ENCODE measurements around the gene CDH8. TPM values are rescaled to one million over a fixed set of nuclear protein-coding genes. Genes with fewer than 3 reads are reported as not detected.

The CDH8 gene
- polyA plus RNA-seq, 1 of the 3 experiments (the other 2 are of a cell fraction): 0.05 TPM

DNA sequence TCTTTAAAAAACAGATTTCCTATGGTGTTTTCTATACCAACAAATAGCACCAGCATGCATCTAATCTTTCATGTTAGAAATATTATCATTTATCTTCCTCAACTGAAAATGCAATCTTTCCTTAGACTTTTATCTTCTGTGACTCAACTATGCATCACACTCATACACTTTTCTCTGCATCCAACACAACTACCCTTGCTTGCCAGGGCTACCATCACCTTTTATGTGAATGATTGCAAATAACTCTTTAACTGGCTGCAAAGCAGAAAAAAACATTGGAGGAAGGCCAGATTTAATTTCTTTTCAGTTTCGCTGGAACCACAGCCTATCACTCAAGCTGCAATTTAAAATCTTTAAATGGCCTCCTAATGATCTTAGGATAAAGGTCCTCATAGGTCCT, 212.9 kb downstream of the CDH8 start:
- Histone ChIP-seq H3K79me2 (ENCODE audit: insufficient read depth) (no peaks in the 10 kb centered on the region), H2AFZ (ENCODE audit: low read depth) (no peak overlapping the region), H3K4me1 (ENCODE audit: control insufficient read depth in 1 of 2, insufficient read depth in 2 of 2, low read depth in 1 of 2, low read length in 1 of 2) (no peaks in the 10 kb centered on the region; a peak in 1 of 4 replicates), H3K4me3 (ENCODE audit: low read depth in 2 of 2, low read length in 1 of 2) (no peak overlapping the region), H3K9me3 (no peaks in the 10 kb centered on the region), H3K9ac (no peak overlapping the region), H4K20me1 (ENCODE audit: insufficient read depth) (no peaks in the 10 kb centered on the region), H3K27ac (ENCODE audit: low read depth in 2 of 2, low read length in 1 of 2) (no peak overlapping the region), H3K27me3 (ENCODE audit: insufficient read depth) (no peaks in the 10 kb centered on the region), H3K36me3 (replicated peaks in 1 of 2; ENCODE audit: control insufficient read depth in 1 of 2, insufficient read depth in 2 of 2, low read length in 1 of 2) (no peaks in the 10 kb centered on the region), H3K9me2 (no peaks in the 10 kb centered on the region), H3K4me2 (no peak overlapping the region), H3F3A (replicated peaks; ENCODE audit: insufficient read depth) (no peaks in the 10 kb centered on the region)
- WGBS (ENCODE audit: low lambda C conversion rate): 17% methylated on average over 1 of the region's 1 CpG
- no peak for DNase-seq
- TF ChIP-seq GATA2 (CRISPR knock-in tag; IDR thresholded peaks at IDR 0.05) (no peak), FOSL2 (IDR thresholded peaks at IDR 0.05; ENCODE audit: borderline replicate concordance, low read depth) (no peak), GABPA (IDR thresholded peaks at IDR 0.05; ENCODE audit: low read depth) (no peak), FOXM1 (IDR thresholded peaks at IDR 0.05; ENCODE audit: low read depth) (no peak), TAF1 (IDR thresholded peaks at IDR 0.05; ENCODE audit: borderline replicate concordance, low read depth, low read length) (no peak), EZH2phosphoT487 (IDR thresholded peaks at IDR 0.05; ENCODE audit: borderline replicate concordance, low read depth) (no peak), TEAD4 (IDR thresholded peaks at IDR 0.05; ENCODE audit: borderline replicate concordance, insufficient read depth) (no peak), MEF2A (IDR thresholded peaks at IDR 0.05; ENCODE audit: borderline replicate concordance, low read depth) (no peak), YY1 (IDR thresholded peaks at IDR 0.05; ENCODE audit: low read depth) (no peak), FOXJ3 (CRISPR knock-in tag; IDR thresholded peaks at IDR 0.05) (no peak), EP300 (IDR thresholded peaks at IDR 0.05; ENCODE audit: borderline replicate concordance in 1 of 2, low read depth in 1 of 2, low read length in 1 of 2) (no peak), RAD21 (IDR thresholded peaks at IDR 0.05; ENCODE audit: low read length) (no peak), CHD2 (IDR thresholded peaks at IDR 0.05; ENCODE audit: low read length, partially characterized antibody) (no peak), RFX5 (IDR thresholded peaks at IDR 0.05; ENCODE audit: low read length) (no peak), RXRA (IDR thresholded peaks at IDR 0.05; ENCODE audit: borderline replicate concordance, low read depth) (no peak)
- TF ChIP-seq, protein P1, sequence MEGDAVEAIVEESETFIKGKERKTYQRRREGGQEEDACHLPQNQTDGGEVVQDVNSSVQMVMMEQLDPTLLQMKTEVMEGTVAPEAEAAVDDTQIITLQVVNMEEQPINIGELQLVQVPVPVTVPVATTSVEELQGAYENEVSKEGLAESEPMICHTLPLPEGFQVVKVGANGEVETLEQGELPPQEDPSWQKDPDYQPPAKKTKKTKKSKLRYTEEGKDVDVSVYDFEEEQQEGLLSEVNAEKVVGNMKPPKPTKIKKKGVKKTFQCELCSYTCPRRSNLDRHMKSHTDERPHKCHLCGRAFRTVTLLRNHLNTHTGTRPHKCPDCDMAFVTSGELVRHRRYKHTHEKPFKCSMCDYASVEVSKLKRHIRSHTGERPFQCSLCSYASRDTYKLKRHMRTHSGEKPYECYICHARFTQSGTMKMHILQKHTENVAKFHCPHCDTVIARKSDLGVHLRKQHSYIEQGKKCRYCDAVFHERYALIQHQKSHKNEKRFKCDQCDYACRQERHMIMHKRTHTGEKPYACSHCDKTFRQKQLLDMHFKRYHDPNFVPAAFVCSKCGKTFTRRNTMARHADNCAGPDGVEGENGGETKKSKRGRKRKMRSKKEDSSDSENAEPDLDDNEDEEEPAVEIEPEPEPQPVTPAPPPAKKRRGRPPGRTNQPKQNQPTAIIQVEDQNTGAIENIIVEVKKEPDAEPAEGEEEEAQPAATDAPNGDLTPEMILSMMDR (IDR thresholded peaks at IDR 0.05): no peak
- TF ChIP-seq, protein P2, sequence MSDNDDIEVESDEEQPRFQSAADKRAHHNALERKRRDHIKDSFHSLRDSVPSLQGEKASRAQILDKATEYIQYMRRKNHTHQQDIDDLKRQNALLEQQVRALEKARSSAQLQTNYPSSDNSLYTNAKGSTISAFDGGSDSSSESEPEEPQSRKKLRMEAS (IDR thresholded peaks at IDR 0.05; ENCODE audit: low read depth): no peak
- TF ChIP-seq, protein P3, sequence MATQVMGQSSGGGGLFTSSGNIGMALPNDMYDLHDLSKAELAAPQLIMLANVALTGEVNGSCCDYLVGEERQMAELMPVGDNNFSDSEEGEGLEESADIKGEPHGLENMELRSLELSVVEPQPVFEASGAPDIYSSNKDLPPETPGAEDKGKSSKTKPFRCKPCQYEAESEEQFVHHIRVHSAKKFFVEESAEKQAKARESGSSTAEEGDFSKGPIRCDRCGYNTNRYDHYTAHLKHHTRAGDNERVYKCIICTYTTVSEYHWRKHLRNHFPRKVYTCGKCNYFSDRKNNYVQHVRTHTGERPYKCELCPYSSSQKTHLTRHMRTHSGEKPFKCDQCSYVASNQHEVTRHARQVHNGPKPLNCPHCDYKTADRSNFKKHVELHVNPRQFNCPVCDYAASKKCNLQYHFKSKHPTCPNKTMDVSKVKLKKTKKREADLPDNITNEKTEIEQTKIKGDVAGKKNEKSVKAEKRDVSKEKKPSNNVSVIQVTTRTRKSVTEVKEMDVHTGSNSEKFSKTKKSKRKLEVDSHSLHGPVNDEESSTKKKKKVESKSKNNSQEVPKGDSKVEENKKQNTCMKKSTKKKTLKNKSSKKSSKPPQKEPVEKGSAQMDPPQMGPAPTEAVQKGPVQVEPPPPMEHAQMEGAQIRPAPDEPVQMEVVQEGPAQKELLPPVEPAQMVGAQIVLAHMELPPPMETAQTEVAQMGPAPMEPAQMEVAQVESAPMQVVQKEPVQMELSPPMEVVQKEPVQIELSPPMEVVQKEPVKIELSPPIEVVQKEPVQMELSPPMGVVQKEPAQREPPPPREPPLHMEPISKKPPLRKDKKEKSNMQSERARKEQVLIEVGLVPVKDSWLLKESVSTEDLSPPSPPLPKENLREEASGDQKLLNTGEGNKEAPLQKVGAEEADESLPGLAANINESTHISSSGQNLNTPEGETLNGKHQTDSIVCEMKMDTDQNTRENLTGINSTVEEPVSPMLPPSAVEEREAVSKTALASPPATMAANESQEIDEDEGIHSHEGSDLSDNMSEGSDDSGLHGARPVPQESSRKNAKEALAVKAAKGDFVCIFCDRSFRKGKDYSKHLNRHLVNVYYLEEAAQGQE (IDR thresholded peaks at IDR 0.05; ENCODE audit: low read depth, low read length): no peak
- ChIA-PET CTCF (interaction anchor here (1.0 kb wide), 1 partner anchor 9 kb away, joined by 4 read pairs; no protein-coding TSS in a partner anchor), POLR2A (no interaction called here)

Data from SK-N-SH (cell line).